ENCODE data around the gene PDE1C. TPM values are rescaled to one million over a fixed set of nuclear protein-coding genes. Genes with fewer than 3 reads are reported as not detected.

The PDE1C gene
- total RNA-seq, 2 experiments from 2014 or later = not detected

GRCh38 chr7:31954500-31954899 lies 115.7 kb downstream of the PDE1C start:
- no peaks in the 10 kb centered on the region for H3K9me2 ChIP-seq (ENCODE audit: insufficient read depth, low read length)
- DNase-seq (ENCODE audit: low spot score) = no peak
- POLR2A ChIA-PET = no interaction called here
- H3K4me3 ChIP-seq (ENCODE audit: low read depth, low read length, poor library complexity, severe bottlenecking) = no peak overlapping the region
- no peak overlapping the region for H3K4me2 ChIP-seq (ENCODE audit: low read length)
- intact Hi-C loops (cut with micrococcal nuclease; ENCODE audit: unreplicated experiment) = no loop called here
- no peak overlapping the region for H3K27ac ChIP-seq (ENCODE audit: low read depth, low read length, poor library complexity, severe bottlenecking)
- H3K4me1 ChIP-seq (ENCODE audit: insufficient read depth, low read length, poor library complexity, severe bottlenecking) = no peaks in the 10 kb centered on the region
- H3K79me2 ChIP-seq (ENCODE audit: insufficient read depth, low read depth, low read length) = no peaks in the 10 kb centered on the region
- H2AFZ ChIP-seq (ENCODE audit: low read length) = no peak overlapping the region
- TF ChIP-seq EZH2phosphoT487 (IDR thresholded peaks at IDR 0.05; ENCODE audit: borderline replicate concordance, low read depth, low read length) (no peak), CTCF (conservative IDR thresholded peaks at IDR 0.05; ENCODE audit: low read length) (no peak)
- H3K9me3 ChIP-seq (ENCODE audit: low read length) = no peaks in the 10 kb centered on the region
- CTCF ChIA-PET (ENCODE audit: unreplicated experiment) = no interaction called here
- no TSS peak for BruUV-seq (replicated peaks)
- H3K36me3 ChIP-seq (ENCODE audit: insufficient read depth, low read length) = no peaks in the 10 kb centered on the region
- no peaks in the 10 kb centered on the region for H4K20me1 ChIP-seq (ENCODE audit: insufficient read depth, low read length)

- H4K20me1 ChIP-seq (ENCODE audit: insufficient read depth, low read length) = no peaks in the 10 kb centered on the region
- no peak overlapping the region for H3K4me3 ChIP-seq (ENCODE audit: low read depth, low read length, poor library complexity, severe bottlenecking)
- H3K4me2 ChIP-seq (ENCODE audit: low read length) = no peak overlapping the region
- TF ChIP-seq CTCF (conservative IDR thresholded peaks at IDR 0.05; ENCODE audit: low read length) = no peak
- no peak for TF ChIP-seq EZH2phosphoT487 (IDR thresholded peaks at IDR 0.05; ENCODE audit: borderline replicate concordance, low read depth, low read length)
- H3K9me2 ChIP-seq (ENCODE audit: insufficient read depth, low read length) = no peaks in the 10 kb centered on the region
- H3K9me3 ChIP-seq (ENCODE audit: low read length) = no peaks in the 10 kb centered on the region
- DNase-seq (ENCODE audit: low spot score) = no peak
- no peak overlapping the region for H2AFZ ChIP-seq (ENCODE audit: low read length)
- intact Hi-C loops (cut with micrococcal nuclease; ENCODE audit: unreplicated experiment) = no loop called here
- ChIA-PET CTCF (ENCODE audit: unreplicated experiment) (no interaction called here), POLR2A (interaction anchor here (1.1 kb wide), 1 partner anchor 32 kb away, joined by 3 read pairs; no protein-coding TSS in a partner anchor)
- H3K36me3 ChIP-seq (ENCODE audit: insufficient read depth, low read length) = no peaks in the 10 kb centered on the region
- no peaks in the 10 kb centered on the region for H3K4me1 ChIP-seq (ENCODE audit: insufficient read depth, low read length, poor library complexity, severe bottlenecking)
- H3K27ac ChIP-seq (ENCODE audit: low read depth, low read length, poor library complexity, severe bottlenecking) = no peak overlapping the region
- H3K79me2 ChIP-seq (ENCODE audit: insufficient read depth, low read depth, low read length) = no peaks in the 10 kb centered on the region
- no TSS peak for BruUV-seq (replicated peaks)
Observed at GRCh38 chr7:31953432-31953831, 116.8 kb downstream of the PDE1C start.

- no peak overlapping the region for H3K4me2 ChIP-seq (ENCODE audit: low read length)
- no peaks in the 10 kb centered on the region for H3K9me3 ChIP-seq (ENCODE audit: low read length)
- no TSS peak for BruUV-seq (replicated peaks)
- ChIA-PET CTCF (ENCODE audit: unreplicated experiment) (no interaction called here), POLR2A (interaction anchor here (1.2 kb wide), 1 partner anchor 34 kb away, joined by 3 read pairs; no protein-coding TSS in a partner anchor)
- intact Hi-C loops (cut with micrococcal nuclease; ENCODE audit: unreplicated experiment) = no loop called here
- H3K4me1 ChIP-seq (ENCODE audit: insufficient read depth, low read length, poor library complexity, severe bottlenecking) = no peaks in the 10 kb centered on the region
- no peaks in the 10 kb centered on the region for H4K20me1 ChIP-seq (ENCODE audit: insufficient read depth, low read length)
- H3K9me2 ChIP-seq (ENCODE audit: insufficient read depth, low read length) = no peaks in the 10 kb centered on the region
- H3K27ac ChIP-seq (ENCODE audit: low read depth, low read length, poor library complexity, severe bottlenecking) = no peak overlapping the region
- no peak for DNase-seq (ENCODE audit: low spot score)
- TF ChIP-seq CTCF (conservative IDR thresholded peaks at IDR 0.05; ENCODE audit: low read length) (no peak), EZH2phosphoT487 (IDR thresholded peaks at IDR 0.05; ENCODE audit: borderline replicate concordance, low read depth, low read length) (no peak)
- H3K4me3 ChIP-seq (ENCODE audit: low read depth, low read length, poor library complexity, severe bottlenecking) = no peak overlapping the region
- H3K36me3 ChIP-seq (ENCODE audit: insufficient read depth, low read length) = no peaks in the 10 kb centered on the region
- H2AFZ ChIP-seq (ENCODE audit: low read length) = no peak overlapping the region
- H3K79me2 ChIP-seq (ENCODE audit: insufficient read depth, low read depth, low read length) = no peaks in the 10 kb centered on the region
Observed at GRCh38 chr7:31950091-31950755, 120.0 kb downstream of the PDE1C start.
